H9 (cell line): ENCODE results near the gene TMEM163. TPM values are rescaled to one million over a fixed set of nuclear protein-coding genes. Genes with fewer than 3 reads are reported as not detected.

Experiments
- DNase-seq: peaks from one replicate; pipeline ENCODE4 v3.0.0-alpha.2; 2017
- H2AFZ ChIP-seq: one replicate; pipeline ENCODE4 v1.6.1; 2013; ENCODE audit warnings: mild to moderate bottlenecking, low read length, control low read depth, moderate library complexity
- H2AK5ac ChIP-seq: 2 replicates; pipeline ENCODE4 v1.6.1; 2013; ENCODE audit warnings: low read length, control low read depth, mixed read lengths; ENCODE audit not compliant: insufficient read length
- H2BK120ac ChIP-seq: one replicate; pipeline ENCODE4 v1.6.1; 2013; ENCODE audit warnings: low read depth, mild to moderate bottlenecking, low read length, control low read depth, inconsistent platforms; ENCODE audit not compliant: poor library complexity, severe bottlenecking
- H2BK12ac ChIP-seq: 2 replicates; pipeline ENCODE4 v1.6.1; 2013; ENCODE audit warnings: low read length, control low read depth, mixed read lengths, low read depth; ENCODE audit not compliant: insufficient read length
- H2BK15ac ChIP-seq: 2 replicates; pipeline ENCODE4 v1.6.1; 2013; ENCODE audit warnings: low read depth, low read length, control low read depth
- H2BK20ac ChIP-seq: one replicate; pipeline ENCODE4 v1.6.1; 2013; ENCODE audit warnings: low read depth, mild to moderate bottlenecking, low read length, control low read depth, inconsistent platforms; ENCODE audit not compliant: poor library complexity, severe bottlenecking
- H2BK5ac ChIP-seq: 2 replicates; pipeline ENCODE4 v1.6.1; 2013; ENCODE audit warnings: low read length, control low read depth, mixed read lengths; ENCODE audit not compliant: insufficient read length
- H3K14ac ChIP-seq: 2 replicates; pipeline ENCODE4 v1.6.1; 2013; ENCODE audit warnings: low read length, control low read depth; ENCODE audit not compliant: insufficient read depth
- H3K18ac ChIP-seq: 2 replicates; pipeline ENCODE4 v1.6.1; 2013; ENCODE audit warnings: low read depth, mild to moderate bottlenecking, mixed read lengths, low read length, control low read depth; ENCODE audit not compliant: insufficient read length
- H3K23ac ChIP-seq: 2 replicates; pipeline ENCODE4 v1.6.1; 2013; ENCODE audit warnings: low read length, control low read depth, mixed read lengths, low read depth; ENCODE audit not compliant: insufficient read length
- H3K23me2 ChIP-seq: 2 replicates; pipeline ENCODE4 v1.6.1; 2013; ENCODE audit warnings: low read depth, mild to moderate bottlenecking, mixed read lengths, low read length, control low read depth; ENCODE audit not compliant: insufficient read length, poor library complexity, severe bottlenecking
- H3K27ac ChIP-seq: 2 replicates; pipeline ENCODE4 v1.5.1; 2013; ENCODE audit warnings: low read length, control low read depth, mixed read lengths, low read depth; ENCODE audit not compliant: insufficient read length
- H3K27me3 ChIP-seq: 2 replicates; pipeline ENCODE4 v1.6.1; 2013; ENCODE audit warnings: low read length, control low read depth, inconsistent platforms; ENCODE audit not compliant: insufficient read depth
- H3K4ac ChIP-seq: 2 replicates; pipeline ENCODE4 v1.6.1; 2013; ENCODE audit warnings: low read depth, mild to moderate bottlenecking, control low read depth, inconsistent platforms, low read length, moderate library complexity
- H3K4me1 ChIP-seq: 2 replicates; pipeline ENCODE4 v1.6.1; 2013; ENCODE audit warnings: low read length, control low read depth, inconsistent platforms; ENCODE audit not compliant: insufficient read depth
- H3K4me2 ChIP-seq: 2 replicates; pipeline ENCODE4 v1.6.1; 2013; ENCODE audit warnings: low read length, control low read depth, mixed read lengths; ENCODE audit not compliant: insufficient read length, insufficient read depth
- H3K56ac ChIP-seq: 2 replicates; pipeline ENCODE4 v1.6.1; 2013; ENCODE audit warnings: low read depth, mild to moderate bottlenecking, mixed read lengths, low read length, control low read depth; ENCODE audit not compliant: insufficient read length
- H3K79me1 ChIP-seq: 2 replicates; pipeline ENCODE4 v1.6.1; 2013; ENCODE audit warnings: low read depth, mild to moderate bottlenecking, moderate library complexity, low read length, control low read depth, inconsistent platforms; ENCODE audit not compliant: insufficient read depth, poor library complexity, severe bottlenecking
- H3K79me2 ChIP-seq: 2 replicates; pipeline ENCODE4 v1.6.1; 2013; ENCODE audit warnings: low read length, control low read depth, inconsistent platforms; ENCODE audit not compliant: insufficient read depth
- H3K9ac ChIP-seq: 2 replicates; pipeline ENCODE4 v1.6.1; 2013; ENCODE audit warnings: low read length, control low read depth, mixed read lengths; ENCODE audit not compliant: insufficient read length; ENCODE audit errors: extremely low read depth
- H3K9me3 ChIP-seq: one replicate; pipeline ENCODE4 v1.6.1; 2013; ENCODE audit warnings: low read depth, low read length, inconsistent platforms; ENCODE audit not compliant: control insufficient read depth
- H3T11ph ChIP-seq: one replicate; pipeline ENCODE4 v1.6.1; 2013; ENCODE audit warnings: mild to moderate bottlenecking, low read length, control low read depth, inconsistent platforms
- H4K20me1 ChIP-seq: one replicate; pipeline ENCODE4 v1.6.1; 2013; ENCODE audit not compliant: control insufficient read depth, insufficient read length, insufficient read depth
- H4K5ac ChIP-seq: 2 replicates; pipeline ENCODE4 v1.6.1; 2013; ENCODE audit warnings: low read depth, mild to moderate bottlenecking, mixed read lengths, low read length, control low read depth; ENCODE audit not compliant: insufficient read length
- H4K8ac ChIP-seq: replicated peaks from 2 replicates; pipeline ENCODE4 v1.6.1; 2013; ENCODE audit warnings: low read length, control low read depth, mixed read lengths, low read depth; ENCODE audit not compliant: insufficient read length
- H4K91ac ChIP-seq: 2 replicates; pipeline ENCODE4 v1.6.1; 2013; ENCODE audit warnings: low read depth, mild to moderate bottlenecking, moderate library complexity, mixed read lengths, low read length, control low read depth; ENCODE audit not compliant: insufficient read length
- H3K27ac Mint-ChIP-seq, 3 experiments: 2 replicates in 2 of 3; 3 replicates in 1 of 3; pipeline ENCODE4 v1.8.0; 2020 to 2021; ENCODE audit warnings: mixed read lengths in 3 of 3, mild to moderate bottlenecking in 1 of 3, moderate library complexity in 1 of 3
- H3K27me3 Mint-ChIP-seq: 2 replicates; pipeline ENCODE4 v1.8.0; 2021; ENCODE audit warnings: low read depth, mild to moderate bottlenecking, moderate library complexity, mixed read lengths
- H3K36me3 Mint-ChIP-seq, 3 experiments: 2 replicates in 2 of 3; 3 replicates in 1 of 3; pipeline ENCODE4 v1.8.0; 2020 to 2021; ENCODE audit warnings: low read depth in 3 of 3, mixed read lengths in 3 of 3; ENCODE audit not compliant: insufficient read depth in 1 of 3
- H3K4me1 Mint-ChIP-seq, 2 experiments: 2 replicates each; pipeline ENCODE4 v1.8.0; 2020; ENCODE audit warnings: mixed read lengths in 2 of 2
- H3K4me3 Mint-ChIP-seq, 2 experiments: 2 replicates in 1 of 2; 3 replicates in 1 of 2; pipeline ENCODE4 v1.8.0; 2020 to 2021; ENCODE audit warnings: mild to moderate bottlenecking in 2 of 2, mixed read lengths in 2 of 2, moderate library complexity in 1 of 2
- H3K9me3 Mint-ChIP-seq, 2 experiments: 2 replicates in 1 of 2; 3 replicates in 1 of 2; pipeline ENCODE4 v1.8.0; 2020; ENCODE audit warnings: mild to moderate bottlenecking in 2 of 2, mixed read lengths in 2 of 2, moderate library complexity in 1 of 2
- CTCF ChIP-seq: fragments of 200-600 bp; sonication (generic); conservative IDR thresholded peaks from 3 replicates; pipeline ENCODE4 v1.8.0; 2021; ENCODE audit warnings: antibody characterized with exemption, mild to moderate bottlenecking
- WGBS: extraction: QIAGEN DNeasy Blood & Tissue Kit; methylation state at CpG from one replicate; pipeline ENCODE4 v1.1.7; 2013; ENCODE audit warnings: missing lambda C conversion rate, low lambda C conversion rate, mixed read lengths; ENCODE audit not compliant: insufficient read length; ENCODE audit errors: extremely low coverage; 5-methylcytosine and 5-hydroxymethylcytosine counted together
- total RNA-seq: library from RNA; stranded (reverse); gene quantifications from 2 replicates; pipeline ENCODE4 v1.2.1, GENCODE V29; 2021

Gene TMEM163
- total RNA-seq, 1 experiment from 2014 or later, result 0.39 TPM

GRCh38 chr2:134537702-134538101 lies 181.1 kb downstream of the TMEM163 start:
- H3K4me1 Mint-ChIP-seq, result peaks cover 8 to 20% of the 10 kb centered on the region in 2 experiments
- Histone ChIP-seq H3K27me3 (no peaks in the 10 kb centered on the region; the same call in 1 of the 2 replicates), H2BK20ac (no peak overlapping the region), H3K14ac (no peak overlapping the region), H4K8ac (no peak overlapping the region), H3K23me2 (no peaks in the 10 kb centered on the region), H2BK120ac (no peak overlapping the region), H4K20me1 (no peaks in the 10 kb centered on the region), H3K4ac (no peak overlapping the region), H2AK5ac (no peak overlapping the region), H3K23ac (no peak overlapping the region), H3T11ph (no peak overlapping the region), H4K91ac (no peak overlapping the region), H4K5ac (no peak overlapping the region), H3K27ac (no peak overlapping the region), H3K18ac (no peak overlapping the region), H2BK15ac (no peak overlapping the region), H3K79me1 (no peaks in the 10 kb centered on the region), H3K56ac (no peak overlapping the region), H2AFZ (no peak overlapping the region), H3K4me1 (no peaks in the 10 kb centered on the region), H3K9me3 (no peaks in the 10 kb centered on the region), H2BK12ac (no peak overlapping the region), H3K79me2 (no peaks in the 10 kb centered on the region), H2BK5ac (no peak overlapping the region), H3K4me2 (no peak overlapping the region), H3K9ac (no peak overlapping the region)
- H3K36me3 Mint-ChIP-seq, result no peaks in the 10 kb centered on the region
- H3K4me3 Mint-ChIP-seq, result no peak overlapping the region
- H3K27ac Mint-ChIP-seq, result no peak overlapping the region
- H3K9me3 Mint-ChIP-seq, result no peaks in the 10 kb centered on the region
- no peak for DNase-seq
- peak; percentile 27; the same call in 1 of the 3 replicates for TF ChIP-seq CTCF
- no CpG with 5 or more reads among the region's 4 CpGs for WGBS
- no peaks in the 10 kb centered on the region; the same call in 1 of the 2 replicates for H3K27me3 Mint-ChIP-seq
